Naive thymus-derived CD8-positive, alpha-beta T cell (primary cell): Measurements from ENCODE around the gene WWC2. TPM values are rescaled to one million over a fixed set of nuclear protein-coding genes. Genes with fewer than 3 reads are reported as not detected.

ENCODE experiments used
- ATAC-seq, 2 donors: fragments of 150-1000 bp; cut with Tn5 transposase in 1 of 2; sonication (Bioruptor Pico), chemical (Tn5 transposase) in 1 of 2; 1 replicate in 1 of 2; 2 replicates in 1 of 2; pipeline ENCODE4 v1.10.0; 2021; ENCODE audit warnings: mild to moderate bottlenecking in 2 of 2, moderate library complexity in 2 of 2
- POLR2A ChIA-PET: fragments of 350-600 bp; sonication (Branson Sonifier 250); formaldehyde crosslinking; loops from one replicate; lab custom pipeline; 2021; ENCODE audit warnings: antibody characterized with exemption; lab: Charles Lee
- DNase-seq, 10 donors: peaks; one replicate each; pipeline versions ENCODE4 v3.0.0 to v3.0.0-alpha.2; 2020 to 2022
- H3K27ac Mint-ChIP-seq, 10 donors: one replicate each; pipeline ENCODE4 v1.8.0; 2020 to 2022; ENCODE audit warnings: mild to moderate bottlenecking in 10 of 10, mixed read lengths in 10 of 10, moderate library complexity in 4 of 10, inconsistent platforms in 1 of 10
- H3K27me3 Mint-ChIP-seq, 5 donors: one replicate each; pipeline ENCODE4 v1.8.0; 2021 to 2022; ENCODE audit warnings: mixed read lengths in 5 of 5
- H3K36me3 Mint-ChIP-seq, 3 donors: one replicate each; pipeline ENCODE4 v1.8.0; 2020 to 2022; ENCODE audit warnings: mixed read lengths in 3 of 3, mild to moderate bottlenecking in 2 of 3, inconsistent platforms in 1 of 3
- H3K4me1 Mint-ChIP-seq, 4 donors: one replicate each; pipeline ENCODE4 v1.8.0; 2021 to 2022; ENCODE audit warnings: mixed read lengths in 4 of 4
- H3K4me3 Mint-ChIP-seq, 10 donors: one replicate each; pipeline ENCODE4 v1.8.0; 2020 to 2022; ENCODE audit warnings: mild to moderate bottlenecking in 10 of 10, mixed read lengths in 10 of 10, moderate library complexity in 6 of 10, inconsistent platforms in 1 of 10
- H3K9me3 Mint-ChIP-seq, 9 donors: one replicate each; pipeline ENCODE4 v1.8.0; 2020 to 2022; ENCODE audit warnings: mixed read lengths in 9 of 9, mild to moderate bottlenecking in 3 of 9, inconsistent platforms in 1 of 9, moderate library complexity in 1 of 9
- polyA plus RNA-seq, 3 donors: library from polyadenylated mRNA; unstranded; fragments of 300-500 nt; fragmentation: Illumina TruSeq; gene quantifications; one replicate each; pipeline ENCODE4 v1.2.3, GENCODE V29; 2021
- total RNA-seq, 8 experiments: library from RNA in 2 of 8; stranded (reverse) in 2 of 8; gene quantifications; one replicate each; pipeline ENCODE4 v1.2.3 and lab custom pipeline; 2021 to 2026

The WWC2 gene
- total and polyA plus RNA-seq, 5 experiments from 2014 or later: 0.59 to 8.0 (median 1.0) TPM

DNA sequence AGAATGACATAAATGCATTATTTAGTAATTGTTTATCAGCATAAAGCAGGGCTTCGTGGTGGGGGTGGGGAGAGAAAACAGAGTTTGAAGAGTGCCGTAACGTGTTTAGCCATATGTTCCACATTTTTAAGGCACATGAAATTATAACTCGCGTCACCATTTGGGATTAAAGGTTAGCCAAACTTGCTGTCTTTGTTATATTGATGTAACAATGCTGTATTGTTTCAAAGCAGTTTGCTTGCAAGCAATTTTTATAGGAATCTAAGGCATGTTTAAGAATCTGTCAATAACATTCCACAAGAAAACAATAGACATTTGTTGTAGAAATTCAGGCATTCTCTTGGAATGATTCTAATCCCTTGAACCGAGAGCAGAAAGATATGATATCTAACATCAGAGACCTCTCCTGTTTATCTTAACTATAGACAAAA lies 142.7 kb downstream of the WWC2 start:
- no peak for ATAC-seq
- peaks cover 0 to 9% (median 7%) of the 10 kb centered on the region in 5 donors for H3K27me3 Mint-ChIP-seq
- peaks cover 0 to 1% (median 0%) of the 10 kb centered on the region in 4 donors for H3K4me1 Mint-ChIP-seq
- peaks cover 0 to 36% (median 0%) of the 10 kb centered on the region in 3 donors for H3K36me3 Mint-ChIP-seq
- no peak for DNase-seq
- POLR2A ChIA-PET: no interaction called here
- no peak overlapping the region for H3K4me3 Mint-ChIP-seq
- H3K9me3 Mint-ChIP-seq: no peaks in the 10 kb centered on the region
- no peak overlapping the region for H3K27ac Mint-ChIP-seq

DNA sequence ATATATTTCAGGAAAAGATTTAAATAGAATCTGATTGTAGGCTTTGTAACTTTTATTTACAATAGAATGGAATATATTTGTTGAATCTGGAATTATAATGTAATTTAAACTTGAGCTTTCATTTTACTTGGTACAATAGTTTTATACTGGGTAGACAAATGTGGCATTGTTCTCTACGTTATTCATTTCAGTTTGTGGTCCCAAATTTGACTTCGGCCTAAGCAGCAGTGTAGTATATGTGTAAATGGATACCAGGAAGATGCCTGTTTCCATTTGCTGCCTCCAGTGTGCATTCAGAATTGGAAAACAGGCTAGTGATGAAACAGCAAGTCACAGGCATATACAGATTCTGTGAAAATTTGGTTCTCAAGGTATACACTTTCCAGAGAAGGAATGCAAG lies 143.2 kb downstream of the WWC2 start:
- POLR2A ChIA-PET: no interaction called here
- Mint-ChIP-seq H3K27ac (no peak overlapping the region), H3K36me3 (peaks cover 0 to 36% (median 0%) of the 10 kb centered on the region in 3 donors), H3K4me1 (peaks cover 0 to 1% (median 0%) of the 10 kb centered on the region in 4 donors), H3K4me3 (no peak overlapping the region), H3K27me3 (peaks cover 0 to 9% (median 7%) of the 10 kb centered on the region in 5 donors), H3K9me3 (no peaks in the 10 kb centered on the region)
- ATAC-seq: no peak
- no peak for DNase-seq

DNA sequence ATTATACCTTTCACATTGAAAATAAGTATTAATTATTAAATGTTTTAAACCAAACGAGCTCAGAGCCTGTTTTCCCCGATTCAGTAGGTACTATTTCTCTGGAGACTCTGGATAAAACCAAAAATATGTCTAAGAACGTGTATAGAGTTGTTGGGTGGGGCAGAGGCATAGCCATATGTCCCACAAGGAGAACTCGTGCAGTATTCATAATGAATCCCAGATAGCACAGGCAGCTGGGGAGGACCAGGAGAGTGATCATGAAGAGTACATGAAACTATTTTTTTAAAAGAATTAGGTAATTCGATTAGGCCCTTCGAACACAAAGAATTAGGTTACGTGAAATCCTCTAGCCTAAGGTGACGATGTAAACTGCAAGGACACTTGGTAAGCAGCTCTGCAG lies 145.0 kb downstream of the WWC2 start:
- no peak overlapping the region for H3K4me3 Mint-ChIP-seq
- H3K27ac Mint-ChIP-seq: no peak overlapping the region
- H3K4me1 Mint-ChIP-seq: no peaks in the 10 kb centered on the region
- H3K27me3 Mint-ChIP-seq: peaks cover 0 to 2% (median 0%) of the 10 kb centered on the region in 5 donors
- POLR2A ChIA-PET: no interaction called here
- no peaks in the 10 kb centered on the region for H3K9me3 Mint-ChIP-seq
- H3K36me3 Mint-ChIP-seq: peaks cover 0 to 30% (median 0%) of the 10 kb centered on the region in 3 donors
- ATAC-seq (no peak), DNase-seq (no peak)

DNA sequence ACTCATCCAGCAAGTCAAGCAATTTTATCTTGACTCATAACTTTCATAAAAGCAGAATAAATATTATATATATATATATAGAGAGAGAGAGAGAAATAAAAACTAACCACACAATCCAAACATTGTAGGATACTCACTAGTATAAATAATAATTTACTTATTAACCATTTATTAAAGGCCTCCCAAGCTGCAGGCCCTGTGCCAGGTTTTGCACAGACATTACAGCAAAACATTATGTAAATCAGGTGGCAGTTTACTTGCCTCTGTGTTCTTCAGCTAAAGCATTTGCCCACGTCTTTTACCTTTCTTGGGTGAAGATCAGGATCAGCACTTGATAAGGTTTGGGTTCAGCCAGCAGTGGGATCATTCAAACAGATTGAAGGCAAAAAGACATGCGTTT lies 145.4 kb downstream of the WWC2 start:
- Mint-ChIP-seq H3K4me3 (no peak overlapping the region), H3K27me3 (peaks cover 0 to 2% (median 0%) of the 10 kb centered on the region in 5 donors), H3K36me3 (peaks cover 0 to 28% (median 0%) of the 10 kb centered on the region in 3 donors), H3K9me3 (no peaks in the 10 kb centered on the region), H3K4me1 (no peaks in the 10 kb centered on the region), H3K27ac (no peak overlapping the region)
- POLR2A ChIA-PET: no interaction called here
- DNase-seq (no peak), ATAC-seq (no peak)

DNA sequence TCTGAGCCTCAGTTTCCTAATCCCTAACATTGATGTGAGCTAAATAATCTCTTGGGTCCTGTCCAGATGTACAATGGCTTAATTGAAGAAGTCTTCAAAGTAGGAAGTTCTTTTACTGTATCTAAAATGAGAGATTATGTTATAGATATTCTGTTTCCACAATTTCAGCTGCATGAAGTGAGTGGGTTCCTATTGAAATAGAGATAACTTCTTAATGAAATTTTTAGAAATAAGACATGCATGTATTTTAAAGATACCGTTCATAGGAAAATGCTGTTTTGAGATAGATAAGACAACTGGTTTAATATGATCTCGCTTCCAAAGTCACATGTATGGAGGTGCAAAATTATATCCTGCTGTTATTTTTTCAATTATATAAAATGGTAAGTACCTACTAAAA lies 149.1 kb downstream of the WWC2 start:
- Mint-ChIP-seq H3K36me3 (peaks cover 0 to 23% (median 0%) of the 10 kb centered on the region in 3 donors), H3K27ac (no peak overlapping the region), H3K4me1 (no peaks in the 10 kb centered on the region), H3K9me3 (no peaks in the 10 kb centered on the region), H3K4me3 (no peak overlapping the region), H3K27me3 (no peaks in the 10 kb centered on the region)
- DNase-seq: no peak
- POLR2A ChIA-PET: no interaction called here
- no peak for ATAC-seq

DNA sequence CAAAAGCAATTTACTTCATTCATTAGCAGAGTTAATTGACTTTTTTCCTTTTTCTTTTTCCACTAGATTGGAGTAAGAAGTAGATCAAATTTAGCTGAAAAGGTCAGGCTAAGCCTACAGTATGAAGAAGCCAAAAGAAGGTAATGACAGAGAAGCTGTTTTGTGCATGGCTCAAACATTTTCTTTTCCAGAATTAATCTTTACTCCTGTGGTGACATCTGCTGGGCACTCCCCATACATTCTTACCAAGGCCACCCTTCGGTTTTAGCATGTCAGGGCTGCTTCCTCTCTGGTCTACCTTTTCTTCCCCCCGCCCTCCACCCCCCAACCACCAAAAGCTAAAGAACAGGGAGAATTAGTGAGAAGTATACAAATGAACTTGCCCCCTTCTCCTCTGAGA lies 150.8 kb downstream of the WWC2 start:
- peak; percentile 37 to 42 for ATAC-seq
- H3K4me1 Mint-ChIP-seq: no peaks in the 10 kb centered on the region

DNA sequence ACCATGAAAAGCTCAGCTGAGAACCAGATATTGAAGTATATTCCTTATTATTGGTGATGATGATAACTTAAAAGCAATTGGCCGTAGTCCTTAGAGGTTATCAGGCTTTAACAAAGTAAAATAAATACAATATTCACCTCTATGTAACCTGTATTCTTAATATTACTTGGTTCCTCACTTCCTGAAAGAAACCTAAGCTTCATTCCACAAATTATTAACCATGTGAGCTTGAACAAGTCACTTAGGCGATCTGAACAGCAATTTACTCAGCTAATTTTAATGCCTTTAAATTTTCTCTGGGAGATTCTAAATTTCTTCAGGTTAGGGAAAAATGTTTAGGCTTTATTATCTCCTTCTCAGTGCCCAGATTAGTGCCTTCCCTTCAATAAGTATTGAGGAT lies 151.8 kb downstream of the WWC2 start:
- DNase-seq (no peak), ATAC-seq (no peak)
- Mint-ChIP-seq H3K27me3 (no peaks in the 10 kb centered on the region), H3K27ac (no peak overlapping the region), H3K36me3 (peaks cover 0 to 22% (median 0%) of the 10 kb centered on the region in 3 donors), H3K4me3 (no peak overlapping the region), H3K4me1 (no peaks in the 10 kb centered on the region), H3K9me3 (no peaks in the 10 kb centered on the region)
- POLR2A ChIA-PET: no interaction called here

More for the DNA sequence above, 150.8 kb downstream of the WWC2 start:
- Mint-ChIP-seq H3K27ac (no peak overlapping the region), H3K27me3 (no peaks in the 10 kb centered on the region), H3K4me3 (no peak overlapping the region), H3K36me3 (peaks cover 0 to 25% (median 0%) of the 10 kb centered on the region in 3 donors), H3K9me3 (no peaks in the 10 kb centered on the region)
- peak in 3 of 10 donors; percentile 3 to 9 (median 4) for DNase-seq
- POLR2A ChIA-PET: no interaction called here

DNA sequence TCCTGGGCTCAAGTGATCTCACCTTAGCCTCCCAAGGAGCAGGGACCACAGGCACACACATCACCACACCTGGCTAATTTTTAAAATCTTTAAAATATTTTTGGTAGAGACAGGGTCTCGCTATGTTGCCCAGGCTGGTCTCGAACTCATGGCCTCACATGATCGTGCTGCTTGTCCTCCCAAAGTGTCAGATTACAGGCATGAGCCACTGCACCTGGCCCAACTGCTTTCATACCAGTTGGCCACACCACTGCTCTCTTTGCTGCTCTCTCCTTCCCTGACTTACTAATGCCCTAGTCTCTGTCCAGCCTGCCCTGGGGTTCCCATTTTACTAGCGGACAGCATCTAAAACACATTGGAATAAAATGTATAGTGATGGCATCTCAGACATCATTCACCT lies 153.9 kb downstream of the WWC2 start:
- ATAC-seq (no peak), DNase-seq (no peak)
- Mint-ChIP-seq H3K4me3 (no peak overlapping the region), H3K27ac (no peak overlapping the region), H3K27me3 (peaks cover 0 to 2% (median 0%) of the 10 kb centered on the region in 5 donors), H3K4me1 (peaks cover 0 to 3% (median 0%) of the 10 kb centered on the region in 4 donors), H3K36me3 (peaks cover 0 to 20% (median 0%) of the 10 kb centered on the region in 3 donors), H3K9me3 (no peaks in the 10 kb centered on the region)
- POLR2A ChIA-PET: no interaction called here

DNA sequence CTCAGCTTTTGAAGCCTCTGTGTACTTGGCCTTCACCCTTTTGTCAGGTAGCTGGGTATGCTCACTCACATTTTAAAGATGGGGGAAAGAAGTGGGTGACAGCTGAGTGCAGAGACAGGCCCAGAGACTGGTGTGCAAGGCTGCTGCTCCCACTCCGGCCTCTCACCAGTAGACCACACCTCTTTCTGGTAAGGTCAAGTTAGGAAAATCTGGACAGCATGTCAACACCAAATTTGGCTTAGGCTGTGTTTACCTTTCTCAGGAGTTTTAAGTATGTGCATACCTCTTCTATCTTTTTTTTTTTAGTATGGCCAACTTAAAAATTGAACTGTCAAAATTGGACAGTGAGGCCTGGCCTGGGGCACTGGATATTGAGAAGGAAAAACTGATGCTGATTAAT lies 154.4 kb downstream of the WWC2 start:
- H3K27ac Mint-ChIP-seq: no peak overlapping the region
- H3K27me3 Mint-ChIP-seq: peaks cover 0 to 2% (median 0%) of the 10 kb centered on the region in 5 donors
- H3K4me3 Mint-ChIP-seq: no peak overlapping the region
- peaks cover 0 to 3% (median 0%) of the 10 kb centered on the region in 4 donors for H3K4me1 Mint-ChIP-seq
- POLR2A ChIA-PET: no interaction called here
- no peak for DNase-seq
- peaks cover 0 to 20% (median 0%) of the 10 kb centered on the region in 3 donors for H3K36me3 Mint-ChIP-seq
- H3K9me3 Mint-ChIP-seq: no peaks in the 10 kb centered on the region
- ATAC-seq: no peak

DNA sequence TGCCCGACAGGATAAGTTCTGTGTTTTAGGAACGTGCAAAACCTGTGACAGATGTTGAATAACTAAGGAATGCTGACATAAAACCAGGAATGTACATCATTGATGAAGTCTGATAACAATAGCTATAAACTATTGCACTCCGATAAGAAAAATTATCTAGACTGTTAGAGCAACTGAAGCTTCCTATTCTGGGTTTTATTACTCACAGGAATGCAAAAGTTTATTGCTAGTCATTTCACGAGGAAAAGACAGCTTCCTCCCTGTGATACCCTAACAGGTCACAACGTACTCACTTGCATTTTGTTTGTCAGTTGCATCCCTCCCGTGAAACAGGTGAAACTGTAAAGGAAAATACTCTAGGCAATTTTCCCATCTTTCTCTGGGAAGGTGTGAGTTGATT lies 155.1 kb downstream of the WWC2 start:
- ATAC-seq (no peak), DNase-seq (no peak)
- Mint-ChIP-seq H3K4me1 (peaks cover 0 to 3% (median 0%) of the 10 kb centered on the region in 4 donors), H3K36me3 (peaks cover 0 to 17% (median 0%) of the 10 kb centered on the region in 3 donors), H3K4me3 (no peak overlapping the region), H3K9me3 (no peaks in the 10 kb centered on the region), H3K27me3 (peaks cover 0 to 2% (median 0%) of the 10 kb centered on the region in 5 donors), H3K27ac (no peak overlapping the region)
- POLR2A ChIA-PET: no interaction called here

DNA sequence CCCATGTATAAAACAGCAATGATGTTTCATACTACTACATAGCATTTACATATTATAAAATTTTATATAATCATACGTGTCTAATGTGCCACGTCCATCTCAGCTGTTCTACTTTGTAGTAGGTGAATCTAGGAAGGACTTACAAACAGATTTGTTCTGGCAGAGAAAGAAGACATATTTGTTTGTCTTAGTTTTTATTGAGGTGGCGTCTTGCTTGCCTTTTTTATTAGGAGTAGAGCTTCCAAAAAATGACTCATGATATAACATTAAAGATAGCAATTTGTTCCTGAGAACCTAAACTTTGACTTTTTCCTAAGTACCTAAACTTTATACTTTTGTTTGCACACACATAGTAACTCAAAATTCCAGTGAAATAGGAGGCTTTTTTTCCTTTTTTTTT lies 156.4 kb downstream of the WWC2 start:
- DNase-seq: no peak
- Mint-ChIP-seq H3K27ac (no peak overlapping the region), H3K4me1 (peaks cover 0 to 3% (median 0%) of the 10 kb centered on the region in 4 donors), H3K9me3 (no peaks in the 10 kb centered on the region), H3K27me3 (peaks cover 0 to 2% (median 0%) of the 10 kb centered on the region in 5 donors), H3K4me3 (no peak overlapping the region), H3K36me3 (peaks cover 0 to 23% (median 0%) of the 10 kb centered on the region in 3 donors)
- ATAC-seq: no peak
- POLR2A ChIA-PET: no interaction called here

DNA sequence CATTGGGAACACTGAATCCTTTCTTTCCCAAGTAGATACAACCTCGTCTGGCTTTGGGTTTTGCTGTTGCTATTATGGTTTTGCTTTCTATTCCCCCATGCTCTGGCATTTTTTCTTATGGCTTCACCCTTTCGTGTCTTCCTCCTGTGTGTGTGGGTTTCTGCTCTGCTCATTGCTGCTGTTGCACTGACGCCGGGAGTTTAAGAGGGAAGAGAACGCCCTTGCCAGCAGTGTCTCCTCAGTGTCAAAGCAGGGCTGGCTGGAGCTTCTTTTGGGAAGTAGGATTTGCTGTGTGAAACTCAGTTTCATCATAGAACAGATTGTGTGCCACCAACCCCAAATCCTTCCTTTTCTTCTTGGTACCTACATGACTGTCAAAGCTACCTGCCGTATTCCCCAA lies 157.3 kb downstream of the WWC2 start:
- H3K27me3 Mint-ChIP-seq: peaks cover 0 to 2% (median 0%) of the 10 kb centered on the region in 5 donors
- H3K27ac Mint-ChIP-seq: no peak overlapping the region
- DNase-seq (no peak), ATAC-seq (no peak)
- peaks cover 0 to 27% (median 0%) of the 10 kb centered on the region in 3 donors for H3K36me3 Mint-ChIP-seq
- peaks cover 0 to 3% (median 0%) of the 10 kb centered on the region in 4 donors for H3K4me1 Mint-ChIP-seq
- no peaks in the 10 kb centered on the region for H3K9me3 Mint-ChIP-seq
- POLR2A ChIA-PET: no interaction called here
- H3K4me3 Mint-ChIP-seq: no peak overlapping the region

DNA sequence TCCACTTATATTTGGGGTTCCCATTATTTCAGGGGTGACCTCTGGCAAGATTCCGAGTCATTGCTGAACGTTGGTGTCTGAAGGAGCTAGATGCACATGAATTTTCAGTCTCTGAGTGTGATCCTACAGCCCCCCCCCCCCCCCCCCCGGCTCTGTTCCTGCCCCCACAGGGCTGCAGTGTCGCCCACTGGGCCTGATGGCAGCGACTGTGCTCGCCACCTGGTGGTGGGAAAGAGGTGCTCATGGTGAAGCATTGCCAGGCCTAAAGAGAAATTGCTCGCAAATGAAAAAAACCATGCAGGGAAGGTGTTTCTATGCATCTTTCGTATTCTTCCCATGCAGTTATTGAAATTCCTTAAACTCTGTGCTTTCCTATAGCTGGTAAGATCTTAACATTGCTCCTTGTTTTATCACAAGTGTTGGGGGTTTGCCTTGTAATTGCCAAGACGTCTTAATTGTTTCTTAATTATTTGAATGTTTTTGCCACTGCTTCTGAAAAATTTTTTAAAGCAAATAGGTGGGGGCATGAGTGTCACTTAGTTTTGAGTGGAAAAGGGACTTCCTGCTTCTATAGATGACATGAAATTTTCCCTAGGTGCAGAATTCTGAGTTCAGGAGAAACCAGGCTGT lies 157.8 kb downstream of the WWC2 start:
- ATAC-seq (peak; percentile 78 to 79), DNase-seq (peak; percentile 0 to 71 (median 30))
- peaks cover 0 to 3% (median under 1%) of the 10 kb centered on the region in 4 donors for H3K4me1 Mint-ChIP-seq
- peaks cover 0 to 25% (median 0%) of the 10 kb centered on the region in 3 donors for H3K36me3 Mint-ChIP-seq
- H3K27ac Mint-ChIP-seq: no peak overlapping the region
- H3K9me3 Mint-ChIP-seq: no peaks in the 10 kb centered on the region
- no peak overlapping the region for H3K4me3 Mint-ChIP-seq
- peaks cover 0 to 2% (median 0%) of the 10 kb centered on the region in 5 donors for H3K27me3 Mint-ChIP-seq
- POLR2A ChIA-PET: no interaction called here
